ENCODE measurements around the gene CDKN3.
A peak's percentile ranks its signal among the peaks of the same experiment; 100 is the strongest.

Gene CDKN3

DNA sequence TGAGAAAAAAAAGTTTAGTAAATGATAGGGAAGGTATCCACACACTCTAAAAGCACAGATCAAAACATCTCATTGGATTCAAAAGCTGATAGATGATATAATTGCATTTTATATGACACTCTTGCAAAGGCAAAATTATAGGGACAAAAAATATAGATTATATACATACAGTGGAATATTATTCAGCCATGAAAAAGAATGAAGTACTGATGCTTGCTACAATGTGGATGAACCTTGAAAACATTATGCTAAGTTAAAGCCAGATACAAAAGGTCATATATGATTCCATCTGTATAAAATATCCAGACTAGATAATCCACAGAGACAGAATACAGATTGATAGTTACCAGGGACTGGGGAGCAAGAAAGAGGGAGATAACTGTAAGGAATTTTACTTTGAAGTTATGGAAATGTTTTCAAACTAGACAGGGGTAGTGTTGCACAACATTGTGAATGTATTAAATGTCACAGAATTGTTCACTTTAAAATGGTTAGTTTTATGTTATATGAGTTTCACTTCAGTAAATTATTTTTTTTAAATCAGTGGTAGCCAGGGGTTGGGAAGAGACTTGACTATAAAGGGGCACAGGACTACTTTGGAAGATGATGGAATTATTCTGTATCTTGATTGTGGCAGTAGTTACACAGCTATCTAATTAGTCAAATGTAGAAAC is 41.7 kb upstream of the CDKN3 start:
- DNase-seq (ENCODE audit: insufficient read length, low spot score) (no peak), FAIRE-seq (no peak)
- TF ChIP-seq POU2F2 (IDR thresholded peaks at IDR 0.05; ENCODE audit: low read depth, low read length): no peak
- no peak for TF ChIP-seq SPI1 (IDR thresholded peaks at IDR 0.05; ENCODE audit: low read depth, low read length)
- no peak for TF ChIP-seq POLR2A (IDR thresholded peaks at IDR 0.05; ENCODE audit: low read depth, low read length)
- TF ChIP-seq PAX5 (IDR thresholded peaks at IDR 0.05; ENCODE audit: insufficient read depth, low read length, severe bottlenecking): no peak
- TF ChIP-seq POLR2AphosphoS5 (IDR thresholded peaks at IDR 0.05; ENCODE audit: low read depth, low read length): no peak
- no peak for TF ChIP-seq TAF1 (IDR thresholded peaks at IDR 0.05; ENCODE audit: low read depth, low read length)

DNA sequence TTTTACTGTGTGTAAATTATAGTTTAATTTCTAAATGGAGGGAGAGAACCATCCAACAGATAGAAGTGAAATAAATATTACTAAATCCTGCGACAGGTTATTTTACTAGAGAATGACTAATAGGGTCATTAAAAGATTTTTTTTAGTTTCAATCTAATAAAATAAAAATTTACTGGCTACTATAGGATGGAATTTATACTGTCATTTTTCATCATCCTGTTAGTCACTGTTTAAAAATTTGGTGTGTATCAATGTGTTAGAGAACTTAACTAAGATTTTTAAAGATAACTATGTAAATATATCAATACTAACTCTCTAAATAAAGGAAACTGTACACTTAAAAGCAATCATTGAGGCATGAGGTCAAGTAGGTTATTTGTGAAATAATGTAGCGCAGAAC is 41.1 kb upstream of the CDKN3 start:
- FAIRE-seq: no peak
- no peak for DNase-seq (ENCODE audit: insufficient read length, low spot score)
- TF ChIP-seq POLR2A (IDR thresholded peaks at IDR 0.05; ENCODE audit: low read depth, low read length): no peak

DNA sequence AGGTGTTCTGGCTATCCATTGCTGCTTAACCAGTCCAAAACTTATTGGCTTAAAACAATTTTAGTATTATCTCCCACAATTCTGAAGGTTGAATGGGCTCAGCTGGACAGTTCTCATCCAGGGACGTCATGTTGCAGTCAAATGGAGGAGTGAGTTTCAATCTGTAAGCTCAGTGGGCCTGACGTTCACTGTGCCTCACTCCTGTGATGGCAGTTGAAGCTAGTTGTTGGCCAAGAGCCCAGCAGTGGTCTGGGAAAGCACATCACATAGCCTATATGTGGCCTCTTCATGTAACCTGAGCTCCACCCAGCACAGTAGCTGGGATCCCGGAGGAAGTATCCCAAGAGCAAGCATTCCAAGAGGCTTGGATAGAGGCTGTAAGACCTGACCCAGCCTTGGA is 40.6 kb upstream of the CDKN3 start:
- TF ChIP-seq POU2F2 (IDR thresholded peaks at IDR 0.05; ENCODE audit: low read depth, low read length) (no peak), POLR2AphosphoS5 (IDR thresholded peaks at IDR 0.05; ENCODE audit: low read depth, low read length) (no peak), PAX5 (IDR thresholded peaks at IDR 0.05; ENCODE audit: insufficient read depth, low read length, severe bottlenecking) (no peak), SPI1 (IDR thresholded peaks at IDR 0.05; ENCODE audit: low read depth, low read length) (no peak), POLR2A (IDR thresholded peaks at IDR 0.05; ENCODE audit: low read depth, low read length) (no peak), TAF1 (IDR thresholded peaks at IDR 0.05; ENCODE audit: low read depth, low read length) (no peak)
- no peak for FAIRE-seq
- no peak for DNase-seq (ENCODE audit: insufficient read length, low spot score)

DNA sequence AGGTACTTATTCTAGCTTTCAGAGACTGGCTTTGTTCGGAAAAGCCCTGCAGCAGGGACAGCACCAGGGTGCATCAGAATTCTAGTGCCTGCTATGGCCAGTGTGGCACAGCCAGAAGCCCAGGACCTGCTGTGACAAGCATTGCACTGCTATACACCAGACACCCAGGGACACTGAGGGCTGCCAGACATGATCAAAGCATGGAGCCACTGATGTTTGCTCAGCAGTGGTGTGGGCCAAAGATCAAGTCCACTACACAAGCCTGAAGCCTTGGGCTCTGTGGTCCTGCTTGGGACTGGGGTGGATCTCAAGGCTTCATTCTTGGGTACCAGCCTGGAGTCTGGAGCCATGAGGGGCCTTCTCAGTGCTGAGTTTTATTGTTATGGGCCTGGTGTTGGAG is 36.1 kb upstream of the CDKN3 start:
- FAIRE-seq: no peak

DNA sequence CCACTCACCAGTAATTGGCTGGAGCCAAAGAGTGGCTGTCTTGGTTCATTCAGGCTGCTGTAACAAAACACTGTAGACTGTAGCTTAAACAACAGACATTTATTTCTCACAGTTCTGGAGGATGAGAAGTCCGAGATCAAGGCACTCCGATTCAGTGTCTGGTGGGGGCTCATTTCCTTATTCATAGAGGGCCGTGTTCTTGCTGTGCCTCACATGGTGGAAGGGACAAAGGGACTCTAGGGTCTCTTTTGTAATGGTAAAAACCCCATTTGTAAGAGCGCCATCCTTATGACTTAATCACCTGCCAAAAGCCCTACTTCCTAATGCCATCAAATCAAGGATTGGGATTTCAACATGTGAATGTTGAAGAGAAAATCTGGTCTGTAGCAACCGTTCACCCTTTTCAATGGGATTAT is 34.7 kb upstream of the CDKN3 start:
- DNase-seq (ENCODE audit: insufficient read length, low spot score): no peak
- TF ChIP-seq TAF1 (IDR thresholded peaks at IDR 0.05; ENCODE audit: low read depth, low read length): no peak
- no peak for TF ChIP-seq POU2F2 (IDR thresholded peaks at IDR 0.05; ENCODE audit: low read depth, low read length)
- TF ChIP-seq POLR2A (IDR thresholded peaks at IDR 0.05; ENCODE audit: low read depth, low read length): no peak
- TF ChIP-seq SPI1 (IDR thresholded peaks at IDR 0.05; ENCODE audit: low read depth, low read length): no peak
- no peak for TF ChIP-seq PAX5 (IDR thresholded peaks at IDR 0.05; ENCODE audit: insufficient read depth, low read length, severe bottlenecking)
- no peak for TF ChIP-seq POLR2AphosphoS5 (IDR thresholded peaks at IDR 0.05; ENCODE audit: low read depth, low read length)

More for the DNA sequence above, 36.1 kb upstream of the CDKN3 start:
- TF ChIP-seq PAX5 (IDR thresholded peaks at IDR 0.05; ENCODE audit: insufficient read depth, low read length, severe bottlenecking) (no peak), POLR2A (IDR thresholded peaks at IDR 0.05; ENCODE audit: low read depth, low read length) (no peak), TAF1 (IDR thresholded peaks at IDR 0.05; ENCODE audit: low read depth, low read length) (no peak), POLR2AphosphoS5 (IDR thresholded peaks at IDR 0.05; ENCODE audit: low read depth, low read length) (no peak), SPI1 (IDR thresholded peaks at IDR 0.05; ENCODE audit: low read depth, low read length) (no peak), POU2F2 (IDR thresholded peaks at IDR 0.05; ENCODE audit: low read depth, low read length) (no peak)
- DNase-seq (ENCODE audit: insufficient read length, low spot score): no peak

DNA sequence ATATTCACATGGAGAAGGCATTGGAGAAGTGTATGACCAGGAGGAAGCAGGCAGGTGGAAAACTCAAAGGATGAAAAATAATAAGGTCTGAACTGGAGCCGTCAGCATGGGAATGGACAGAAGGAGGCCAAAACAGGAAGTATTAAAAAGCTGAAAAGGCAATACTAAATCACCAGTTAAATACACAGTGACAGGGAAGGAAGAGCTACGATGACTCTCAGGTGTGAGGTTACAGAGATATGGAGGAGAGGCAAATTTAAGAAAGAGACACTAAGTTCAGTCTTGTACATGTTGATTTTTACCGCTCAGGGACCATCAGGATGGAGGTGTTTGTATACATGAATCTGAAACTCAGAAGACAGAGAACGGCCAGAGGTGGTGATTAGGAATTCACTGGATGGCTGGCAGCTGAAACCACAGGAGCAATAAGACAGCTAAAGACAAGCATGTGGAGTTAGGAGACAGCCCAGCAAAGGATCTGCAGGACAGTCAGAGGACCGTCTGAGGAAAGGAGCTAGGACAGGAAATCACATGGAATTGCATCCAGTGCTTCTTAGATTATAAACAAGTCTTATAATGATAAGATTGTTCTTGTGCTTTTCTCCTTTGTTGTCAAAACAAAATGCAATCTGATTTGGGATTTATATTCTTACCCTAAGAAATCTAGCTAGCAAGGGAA is 33.9 kb upstream of the CDKN3 start:
- DNase-seq (ENCODE audit: insufficient read length, low spot score): no peak
- FAIRE-seq: no peak
- TF ChIP-seq POU2F2 (IDR thresholded peaks at IDR 0.05; ENCODE audit: low read depth, low read length): no peak
- TF ChIP-seq PAX5 (IDR thresholded peaks at IDR 0.05; ENCODE audit: insufficient read depth, low read length, severe bottlenecking): no peak
- TF ChIP-seq TAF1 (IDR thresholded peaks at IDR 0.05; ENCODE audit: low read depth, low read length): no peak
- no peak for TF ChIP-seq SPI1 (IDR thresholded peaks at IDR 0.05; ENCODE audit: low read depth, low read length)
- TF ChIP-seq POLR2AphosphoS5 (IDR thresholded peaks at IDR 0.05; ENCODE audit: low read depth, low read length): no peak
- TF ChIP-seq POLR2A (IDR thresholded peaks at IDR 0.05; ENCODE audit: low read depth, low read length): no peak

More for the DNA sequence above, 34.7 kb upstream of the CDKN3 start:
- FAIRE-seq: no peak

DNA sequence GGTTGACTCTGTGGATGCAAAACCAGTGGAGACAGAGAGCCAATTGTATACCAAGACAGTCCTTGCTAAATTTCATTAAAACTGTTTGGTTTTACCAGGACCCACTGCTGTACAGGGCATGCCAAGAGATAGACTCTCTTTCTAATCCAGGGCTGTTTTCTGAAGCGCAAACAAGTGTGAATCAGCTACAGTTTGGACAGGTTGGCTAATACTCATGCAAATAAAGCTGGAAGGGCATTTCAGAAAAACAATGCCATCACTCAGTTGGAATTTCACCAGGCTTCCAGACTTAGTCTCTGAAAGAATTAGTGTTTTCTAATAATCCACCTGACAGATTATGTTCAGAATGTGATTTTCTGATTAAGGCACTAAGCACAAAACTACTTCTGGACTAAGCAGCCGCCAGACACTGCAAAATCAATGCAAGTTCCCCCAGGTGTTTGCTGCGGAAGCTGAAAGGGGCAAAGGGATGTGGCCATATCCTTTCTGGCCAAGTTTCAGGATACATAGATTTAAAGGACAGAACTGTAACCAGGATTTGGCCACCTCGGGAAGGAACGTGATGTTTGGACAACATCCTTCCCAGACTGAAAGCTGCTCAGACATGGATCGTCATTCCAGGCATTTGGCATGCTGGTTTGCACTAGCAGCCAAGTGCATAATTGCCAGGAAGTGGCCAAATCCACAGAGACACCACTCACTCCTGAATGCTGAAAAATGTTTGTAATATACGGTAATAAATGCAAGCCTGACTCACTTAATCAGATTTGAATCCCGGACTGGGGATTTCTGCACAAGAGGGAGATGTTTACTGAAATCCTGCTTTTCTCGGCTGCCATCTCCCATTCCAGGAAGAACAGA is 32.0 kb upstream of the CDKN3 start:
- TF ChIP-seq TAF1 (IDR thresholded peaks at IDR 0.05; ENCODE audit: low read depth, low read length) (no peak), PAX5 (IDR thresholded peaks at IDR 0.05; ENCODE audit: insufficient read depth, low read length, severe bottlenecking) (no peak), POLR2A (IDR thresholded peaks at IDR 0.05; ENCODE audit: low read depth, low read length) (no peak), SPI1 (IDR thresholded peaks at IDR 0.05; ENCODE audit: low read depth, low read length) (no peak), POLR2AphosphoS5 (IDR thresholded peaks at IDR 0.05; ENCODE audit: low read depth, low read length) (no peak), POU2F2 (IDR thresholded peaks at IDR 0.05; ENCODE audit: low read depth, low read length) (no peak)
- FAIRE-seq: no peak
- DNase-seq (ENCODE audit: insufficient read length, low spot score): no peak

DNA sequence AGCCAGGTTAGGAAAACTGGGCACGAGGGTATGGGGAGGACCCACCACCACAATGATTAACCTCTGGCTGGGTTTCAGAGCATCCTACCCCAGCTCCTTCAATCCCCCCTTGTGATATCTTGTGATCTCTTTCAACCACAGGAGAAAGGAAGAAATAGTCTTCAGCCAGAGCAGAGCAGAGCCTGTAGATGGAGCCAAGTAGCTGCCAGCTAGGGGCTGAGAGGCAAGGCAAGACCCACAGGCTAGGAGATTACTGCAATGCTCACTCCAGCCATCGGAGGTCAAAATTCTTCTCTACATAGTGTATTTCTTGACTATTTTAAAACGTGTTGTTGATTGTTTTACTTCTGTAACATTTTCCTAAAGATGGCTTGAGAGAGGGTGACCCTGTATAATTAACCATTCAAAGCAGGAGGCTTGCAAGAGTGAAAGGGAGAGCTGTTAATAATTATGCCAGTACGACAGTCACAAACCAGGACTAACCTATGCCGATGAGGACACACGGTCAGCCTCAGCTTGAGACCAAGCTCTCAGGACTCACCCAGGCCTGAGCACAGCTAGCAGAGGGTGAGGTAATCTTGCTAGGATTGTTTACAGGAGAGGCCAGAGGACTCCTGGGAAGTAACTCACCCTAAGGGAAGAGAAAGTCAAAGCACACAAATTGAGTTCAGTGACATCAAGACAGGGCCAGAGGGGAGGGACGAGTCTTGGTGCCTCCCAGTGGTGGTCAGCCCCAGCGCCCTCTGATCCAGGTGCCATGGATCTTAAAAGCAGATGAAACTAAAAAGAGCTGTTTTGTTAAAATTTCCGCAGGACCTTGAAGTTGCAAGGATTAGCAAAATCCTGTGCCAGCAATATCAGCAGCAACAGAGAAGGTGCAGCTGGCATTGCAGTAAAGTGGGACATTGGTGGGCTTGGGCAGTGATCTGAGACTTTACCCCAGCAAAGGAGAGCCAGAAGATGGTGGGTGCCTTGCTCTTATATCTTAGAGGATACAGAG is 29.8 kb upstream of the CDKN3 start:
- FAIRE-seq: no peak
- no peak for TF ChIP-seq POLR2AphosphoS5 (IDR thresholded peaks at IDR 0.05; ENCODE audit: low read depth, low read length)
- no peak for TF ChIP-seq POU2F2 (IDR thresholded peaks at IDR 0.05; ENCODE audit: low read depth, low read length)
- no peak for TF ChIP-seq TAF1 (IDR thresholded peaks at IDR 0.05; ENCODE audit: low read depth, low read length)
- TF ChIP-seq POLR2A (IDR thresholded peaks at IDR 0.05; ENCODE audit: low read depth, low read length): no peak
- no peak for TF ChIP-seq SPI1 (IDR thresholded peaks at IDR 0.05; ENCODE audit: low read depth, low read length)
- TF ChIP-seq PAX5 (IDR thresholded peaks at IDR 0.05; ENCODE audit: insufficient read depth, low read length, severe bottlenecking): no peak

More for the DNA sequence above, 29.8 kb upstream of the CDKN3 start:
- DNase-seq (ENCODE audit: insufficient read length, low spot score): peak; percentile 14

All from GM12891 (cell line).